ENCODE results near the gene TOMM7.
"Not testable (repeated sequence)": the region's sequence is repeated elsewhere in the genome, so short reads cannot be mapped to it uniquely, and the experiment has no call there.

The TOMM7 gene

GRCh38 chr7:22783421-22783820 lies 39.2 kb downstream of the TOMM7 start:
- DNase-seq (ENCODE audit: low spot score): no peak

- DNase-seq (ENCODE audit: low spot score): peak; percentile 50
These were observed 39.9 kb downstream of the TOMM7 start for GRCh38 chr7:22782616-22783232.

GRCh38 chr7:22781230-22781711 lies 41.4 kb downstream of the TOMM7 start:
- no peak for DNase-seq (ENCODE audit: low spot score)

GRCh38 chr7:22779730-22780323 lies 42.8 kb downstream of the TOMM7 start:
- DNase-seq (ENCODE audit: low spot score): not testable (repeated sequence)

- DNase-seq (ENCODE audit: low spot score): no peak
These were observed 45.7 kb downstream of the TOMM7 start for GRCh38 chr7:22776964-22777363.

- no peak for DNase-seq (ENCODE audit: low spot score)
These were observed 49.8 kb downstream of the TOMM7 start for GRCh38 chr7:22772885-22773284.

GRCh38 chr7:22771872-22772228 lies 50.8 kb downstream of the TOMM7 start:
- no peak for DNase-seq (ENCODE audit: low spot score)

GRCh38 chr7:22771194-22771871 lies 51.3 kb downstream of the TOMM7 start:
- DNase-seq (ENCODE audit: low spot score): no peak

- DNase-seq (ENCODE audit: low spot score): no peak
These were observed 57.0 kb downstream of the TOMM7 start for GRCh38 chr7:22765609-22766008.
